Measurements from ENCODE around the gene STIM2.
A peak's percentile ranks its signal among the peaks of the same experiment; 100 is the strongest.

STIM2 gene

DNA sequence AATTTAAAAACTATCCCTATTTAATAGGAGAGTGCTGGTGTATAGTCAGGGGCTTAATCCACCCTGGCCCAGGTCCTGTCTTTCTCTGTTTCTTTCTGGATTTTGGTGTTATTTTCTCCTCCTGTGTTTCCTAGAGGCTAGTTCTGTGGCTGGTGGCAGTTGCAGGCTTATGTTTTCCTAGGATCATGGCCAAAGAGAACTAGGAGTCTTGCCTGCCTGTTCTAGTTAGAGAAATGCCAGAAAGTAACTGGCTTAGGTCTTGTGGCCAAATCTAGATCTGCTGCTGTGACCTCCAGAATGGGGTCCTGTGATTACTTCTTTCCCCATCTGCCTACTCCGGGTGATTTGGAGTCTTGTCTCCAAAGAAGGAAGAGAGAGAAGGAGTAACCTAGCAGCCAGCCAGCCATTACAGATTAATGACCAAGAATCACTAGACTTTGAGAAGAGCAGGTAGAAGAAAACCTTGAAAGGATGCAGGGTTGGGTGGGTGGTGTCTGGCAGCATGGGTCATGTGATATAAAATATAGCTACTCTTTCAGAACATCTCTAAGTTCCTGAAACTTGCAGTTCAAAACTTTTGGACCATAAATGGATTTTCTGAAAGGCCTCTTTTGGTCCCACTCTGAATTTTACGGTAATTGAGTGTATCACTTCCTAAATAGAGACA, 117.9 kb downstream of the STIM2 start:
- Histone ChIP-seq H3K27ac (no peak overlapping the region), H3K9ac (no peak overlapping the region), H3K4me1 (no peaks in the 10 kb centered on the region), H3K27me3 (no peaks in the 10 kb centered on the region), H4K20me1 (peaks cover 90% of the 10 kb centered on the region), H3K4me2 (no peak overlapping the region), H3K9me3 (peaks cover 24% of the 10 kb centered on the region; the same call in 1 of the 2 replicates), H3K4me3 (no peak overlapping the region), H3K36me3 (peaks cover 42% of the 10 kb centered on the region)
- TF ChIP-seq Cebpa-rat (IDR thresholded peaks at IDR 0.05): no peak

DNA sequence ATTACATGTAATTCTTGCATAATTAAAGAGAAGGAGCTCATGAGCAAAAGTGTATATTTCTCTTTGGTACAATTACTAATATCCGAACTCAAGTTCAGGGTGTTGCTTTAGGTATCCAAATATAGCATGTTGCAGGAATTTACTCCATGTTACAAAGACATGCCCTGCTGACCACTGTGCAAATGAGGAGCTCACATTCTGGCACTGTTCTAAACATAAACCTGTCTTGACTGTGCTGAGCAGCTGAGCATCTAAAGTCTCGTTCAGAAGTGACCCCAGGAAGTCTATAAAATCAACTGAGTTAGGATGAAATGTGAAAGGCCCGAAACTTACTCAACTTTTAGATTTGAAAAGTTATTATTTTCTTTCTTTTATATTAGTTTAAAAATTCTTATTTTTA, 124.3 kb downstream of the STIM2 start:
- H3K27ac ChIP-seq: no peak overlapping the region
- peaks cover 37% of the 10 kb centered on the region for H3K4me1 ChIP-seq
- H4K20me1 ChIP-seq: peaks cover 78% of the 10 kb centered on the region
- H3K4me2 ChIP-seq: peak overlapping the region; percentile 37
- no peak overlapping the region for H3K9ac ChIP-seq
- H3K36me3 ChIP-seq: peaks cover 35% of the 10 kb centered on the region
- no peak overlapping the region for H3K4me3 ChIP-seq
- H3K27me3 ChIP-seq: no peaks in the 10 kb centered on the region
- TF ChIP-seq Cebpa-rat (IDR thresholded peaks at IDR 0.05): no peak
- H3K9me3 ChIP-seq: peaks cover 14% of the 10 kb centered on the region

DNA sequence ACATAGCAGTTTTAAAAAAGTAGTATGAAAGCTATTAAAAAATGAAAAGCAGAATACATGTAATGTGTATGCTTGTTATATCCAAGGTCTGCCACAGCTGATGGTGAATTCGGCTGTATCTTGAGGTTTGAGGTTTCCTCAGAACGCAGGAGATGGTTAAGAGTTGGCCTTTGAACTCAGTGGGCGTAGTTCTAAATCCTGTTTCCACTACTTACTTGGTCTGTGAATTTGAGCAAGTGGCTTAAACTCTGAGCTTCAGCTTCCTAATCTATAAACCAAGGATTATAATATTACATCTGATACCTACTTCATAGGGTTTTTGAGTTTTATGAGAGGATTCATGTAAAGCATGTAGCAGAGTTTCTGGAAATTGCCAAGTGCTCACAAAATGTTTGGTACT, 125.2 kb downstream of the STIM2 start:
- Histone ChIP-seq H3K36me3 (peaks cover 44% of the 10 kb centered on the region), H3K9me3 (peaks cover 24% of the 10 kb centered on the region), H4K20me1 (peaks cover 69% of the 10 kb centered on the region), H3K4me2 (peak overlapping the region; percentile 59), H3K27ac (no peak overlapping the region), H3K4me1 (peaks cover 37% of the 10 kb centered on the region), H3K9ac (no peak overlapping the region), H3K27me3 (no peaks in the 10 kb centered on the region), H3K4me3 (no peak overlapping the region)
- TF ChIP-seq Cebpa-rat (IDR thresholded peaks at IDR 0.05): no peak

DNA sequence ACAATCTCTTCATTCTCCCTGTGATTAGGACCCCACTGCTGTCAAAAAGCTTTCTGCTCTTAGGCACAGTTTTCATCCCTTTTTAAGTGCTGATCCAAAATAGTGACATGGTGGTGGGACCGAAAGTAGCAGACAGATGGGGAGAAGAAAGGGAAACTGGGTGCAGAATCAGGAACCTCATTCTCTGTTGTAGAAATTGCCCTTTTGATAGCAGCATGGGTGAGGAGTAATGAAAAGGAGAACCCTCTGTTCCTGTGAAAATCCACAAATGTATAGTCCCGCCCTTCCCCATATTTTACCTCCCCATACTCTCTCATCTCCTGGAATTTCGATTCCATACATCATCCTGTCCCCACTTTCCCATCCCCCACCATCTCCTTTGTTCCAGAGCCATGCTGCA, 126.5 kb downstream of the STIM2 start:
- no peak overlapping the region for H3K9ac ChIP-seq
- peaks cover 49% of the 10 kb centered on the region for H3K36me3 ChIP-seq
- TF ChIP-seq Cebpa-rat (IDR thresholded peaks at IDR 0.05): no peak
- peaks cover 27% of the 10 kb centered on the region for H3K9me3 ChIP-seq
- H3K27me3 ChIP-seq: no peaks in the 10 kb centered on the region
- peaks cover 66% of the 10 kb centered on the region for H4K20me1 ChIP-seq
- H3K4me3 ChIP-seq: no peak overlapping the region
- no peak overlapping the region; the same call in 1 of the 2 replicates for H3K4me2 ChIP-seq
- no peak overlapping the region for H3K27ac ChIP-seq
- H3K4me1 ChIP-seq: peaks cover 45% of the 10 kb centered on the region

DNA sequence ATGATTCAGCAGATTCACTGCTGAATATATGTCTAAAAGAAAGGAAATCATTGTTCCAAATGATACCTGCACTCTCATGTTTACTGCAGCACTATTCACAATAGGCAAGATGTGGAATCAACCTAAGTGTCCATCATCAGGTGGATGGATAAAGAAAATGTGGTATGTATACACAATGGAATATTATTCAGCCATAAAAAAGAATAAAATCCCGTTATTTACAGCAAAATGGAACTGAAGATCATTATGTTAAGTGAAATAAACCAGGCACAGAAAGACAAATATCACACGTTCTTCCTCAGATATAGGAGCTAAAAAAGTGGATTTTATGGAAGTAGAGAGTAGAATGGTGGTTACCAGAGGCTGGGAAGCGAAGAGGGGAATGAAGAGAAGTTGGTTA, 130.4 kb downstream of the STIM2 start:
- H3K27me3 ChIP-seq: no peaks in the 10 kb centered on the region
- peaks cover 27% of the 10 kb centered on the region for H3K9me3 ChIP-seq
- no peak for TF ChIP-seq Cebpa-rat (IDR thresholded peaks at IDR 0.05)
- peaks cover 40% of the 10 kb centered on the region for H3K36me3 ChIP-seq
- H3K4me3 ChIP-seq: no peak overlapping the region
- peaks cover 49% of the 10 kb centered on the region for H3K4me1 ChIP-seq
- H3K4me2 ChIP-seq: no peak overlapping the region
- H3K27ac ChIP-seq: no peak overlapping the region
- peaks cover 54% of the 10 kb centered on the region for H4K20me1 ChIP-seq
- H3K9ac ChIP-seq: no peak overlapping the region

DNA sequence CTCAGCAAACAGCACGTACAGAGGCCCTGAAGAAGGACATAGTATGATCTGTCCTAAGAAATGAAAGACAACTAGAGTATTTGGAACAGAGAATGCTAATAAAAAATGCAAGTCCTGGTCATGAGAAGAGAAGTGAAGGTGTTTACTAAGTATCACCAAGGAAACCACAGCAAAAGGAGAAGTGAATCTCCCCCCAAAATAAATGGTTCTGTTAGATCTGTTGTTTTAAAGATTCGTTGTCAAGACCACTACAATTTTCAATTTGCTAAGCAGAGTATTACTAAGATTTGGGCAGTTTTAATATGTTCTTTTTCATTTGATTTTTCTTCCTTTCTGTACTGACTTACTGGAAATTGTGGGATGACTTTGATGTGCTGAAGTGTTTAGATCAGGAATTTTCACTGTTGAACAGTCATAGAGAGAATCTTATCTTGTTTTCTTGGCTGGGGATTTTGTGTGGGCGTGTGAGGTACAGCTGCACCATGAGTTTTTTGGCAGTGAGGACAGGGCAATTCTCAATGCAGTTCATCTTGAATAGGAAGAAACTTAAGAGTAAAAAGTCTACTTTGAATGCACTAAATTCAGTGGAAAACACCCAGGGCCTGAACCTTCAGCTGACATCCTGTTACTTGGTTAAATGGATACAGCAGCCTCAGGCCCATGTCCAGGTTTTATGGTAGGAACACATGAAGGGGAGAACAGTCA, 132.2 kb downstream of the STIM2 start:
- H3K36me3 ChIP-seq: peaks cover 42% of the 10 kb centered on the region
- no peaks in the 10 kb centered on the region for H3K27me3 ChIP-seq
- peaks cover 25% of the 10 kb centered on the region for H3K9me3 ChIP-seq
- TF ChIP-seq Cebpa-rat (IDR thresholded peaks at IDR 0.05): no peak
- H3K27ac ChIP-seq: no peak overlapping the region
- H3K4me1 ChIP-seq: peaks cover 35% of the 10 kb centered on the region
- peaks cover 44% of the 10 kb centered on the region for H4K20me1 ChIP-seq
- H3K4me2 ChIP-seq: peak overlapping the region; percentile 55
- H3K9ac ChIP-seq: no peak overlapping the region
- H3K4me3 ChIP-seq: no peak overlapping the region

DNA sequence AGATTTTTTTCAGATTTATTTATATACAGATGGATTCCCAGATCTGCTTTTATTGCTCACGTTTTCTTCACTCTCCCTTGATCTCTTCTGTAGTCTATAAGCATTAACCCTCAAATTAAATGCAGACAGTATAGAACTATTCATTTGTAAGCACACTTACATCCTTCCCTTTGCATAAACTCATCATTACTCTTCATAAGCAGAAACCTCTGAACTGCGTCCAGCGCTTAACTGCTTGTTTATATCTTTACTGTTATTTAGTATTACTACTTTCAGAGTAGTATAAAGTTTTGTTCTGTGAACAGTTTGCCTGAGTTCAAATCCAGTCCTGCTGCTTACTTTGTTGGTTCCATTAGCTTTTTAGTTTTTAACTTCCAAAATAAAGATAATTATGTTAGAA, 132.9 kb downstream of the STIM2 start:
- Histone ChIP-seq H3K9me3 (peaks cover 21% of the 10 kb centered on the region), H3K4me3 (no peak overlapping the region), H3K4me1 (peaks cover 35% of the 10 kb centered on the region), H3K27me3 (no peaks in the 10 kb centered on the region), H3K9ac (no peak overlapping the region), H4K20me1 (peaks cover 47% of the 10 kb centered on the region), H3K36me3 (peaks cover 35% of the 10 kb centered on the region), H3K4me2 (peak overlapping the region; percentile 55; the same call in 1 of the 2 replicates), H3K27ac (no peak overlapping the region)
- no peak for TF ChIP-seq Cebpa-rat (IDR thresholded peaks at IDR 0.05)

DNA sequence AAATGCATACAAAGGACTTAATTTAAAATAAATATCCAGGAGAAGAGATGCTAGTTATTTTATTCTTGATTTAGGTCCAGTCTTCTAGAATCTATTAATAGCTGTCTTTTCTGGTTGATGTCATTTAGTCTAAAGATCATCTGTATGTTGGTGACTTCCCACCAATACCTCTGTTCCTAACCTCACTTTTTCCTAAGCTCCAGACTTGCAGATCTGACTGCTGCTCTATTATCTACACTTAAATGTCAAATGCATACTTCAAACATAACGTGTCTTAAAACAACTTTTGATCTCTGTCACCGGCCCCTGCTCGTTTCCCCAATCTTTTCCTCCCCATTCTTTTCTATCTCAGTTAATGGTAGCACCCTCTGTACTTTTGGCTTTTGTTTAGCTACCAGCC, 133.3 kb downstream of the STIM2 start:
- Histone ChIP-seq H3K9me3 (peaks cover 18% of the 10 kb centered on the region), H3K4me2 (no peak overlapping the region), H3K27me3 (no peaks in the 10 kb centered on the region), H3K36me3 (peaks cover 31% of the 10 kb centered on the region), H3K27ac (no peak overlapping the region), H3K9ac (no peak overlapping the region), H4K20me1 (peaks cover 47% of the 10 kb centered on the region), H3K4me1 (peaks cover 35% of the 10 kb centered on the region), H3K4me3 (no peak overlapping the region)
- TF ChIP-seq Cebpa-rat (IDR thresholded peaks at IDR 0.05): no peak

DNA sequence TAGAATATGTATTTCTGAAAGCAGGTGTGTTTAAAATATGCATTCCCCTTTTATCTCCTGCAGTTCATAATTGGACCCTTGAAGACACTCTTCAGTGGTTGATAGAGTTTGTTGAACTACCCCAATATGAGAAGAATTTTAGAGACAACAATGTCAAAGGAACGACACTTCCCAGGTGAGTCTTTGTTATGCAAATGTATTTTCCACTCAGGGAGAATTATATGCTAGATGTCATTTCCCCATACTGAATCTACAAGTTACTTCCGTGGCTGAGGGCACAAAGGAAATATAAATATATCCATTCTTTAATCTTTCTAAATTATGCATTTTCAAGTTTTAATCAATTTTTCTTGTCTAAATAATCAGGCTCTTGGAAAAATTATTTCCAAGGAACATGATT, 134.7 kb downstream of the STIM2 start:
- no peak for TF ChIP-seq Cebpa-rat (IDR thresholded peaks at IDR 0.05)

DNA sequence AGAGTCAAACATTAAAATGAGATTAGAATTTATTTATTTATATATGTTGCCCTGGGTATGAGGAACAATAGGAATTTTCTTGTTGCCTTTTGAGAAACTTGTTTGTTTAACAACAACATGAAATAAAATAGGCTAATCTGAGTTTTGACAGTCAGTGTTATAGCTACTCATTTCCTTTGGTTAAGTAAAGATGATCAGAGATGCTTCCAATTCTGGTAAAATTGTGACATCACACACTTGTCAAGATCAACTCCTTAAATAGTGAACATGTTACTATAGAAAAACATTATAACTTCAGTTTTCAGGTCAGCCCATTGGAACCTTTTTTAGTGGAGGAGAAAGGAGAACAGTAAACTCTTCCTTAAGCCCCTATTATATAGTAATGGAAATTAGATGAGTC, 136.1 kb downstream of the STIM2 start:
- H3K27ac ChIP-seq: no peak overlapping the region
- H3K4me1 ChIP-seq: peaks cover 35% of the 10 kb centered on the region
- peaks cover 49% of the 10 kb centered on the region for H4K20me1 ChIP-seq
- H3K4me3 ChIP-seq: no peak overlapping the region
- H3K9me3 ChIP-seq: no peaks in the 10 kb centered on the region
- no peak for TF ChIP-seq Cebpa-rat (IDR thresholded peaks at IDR 0.05)
- no peak overlapping the region for H3K4me2 ChIP-seq
- H3K27me3 ChIP-seq: no peaks in the 10 kb centered on the region
- H3K36me3 ChIP-seq: peaks cover 28% of the 10 kb centered on the region
- H3K9ac ChIP-seq: no peak overlapping the region

More for the DNA sequence above, 134.7 kb downstream of the STIM2 start:
- no peak overlapping the region for H3K4me3 ChIP-seq
- peaks cover 47% of the 10 kb centered on the region for H4K20me1 ChIP-seq
- no peak overlapping the region for H3K27ac ChIP-seq
- H3K36me3 ChIP-seq: peaks cover 25% of the 10 kb centered on the region; the same call in 1 of the 2 replicates
- no peak overlapping the region for H3K4me2 ChIP-seq
- no peaks in the 10 kb centered on the region for H3K27me3 ChIP-seq
- no peak overlapping the region for H3K9ac ChIP-seq
- H3K9me3 ChIP-seq: peaks cover 9% of the 10 kb centered on the region; the same call in 1 of the 2 replicates
- H3K4me1 ChIP-seq: peaks cover 35% of the 10 kb centered on the region
